Stomach (tissue), 9 donors: Measurements from ENCODE around the gene TGIF2. TPM values are rescaled to one million over a fixed set of nuclear protein-coding genes. Genes with fewer than 3 reads are reported as not detected.

ENCODE experiments used
- DNase-seq, 2 donors: peaks; one replicate each; pipeline versions ENCODE4 v3.0.0 to v3.0.0-alpha.2; 2013 to 2019
- H3K27ac ChIP-seq, 5 donors: fragments of 200-600 bp in 4 of 5; sonication (generic) in 4 of 5; one replicate each; pipeline ENCODE4 v1.5.1; 2013 to 2019; ENCODE audit warnings: mild to moderate bottlenecking in 1 of 5, moderate library complexity in 1 of 5
- H3K27me3 ChIP-seq, 3 donors: fragments of 200-600 bp; sonication (generic); one replicate each; pipeline ENCODE4 v1.5.1; 2017 to 2019; ENCODE audit warnings: mixed run types in 1 of 3
- H3K36me3 ChIP-seq, 4 donors: fragments of 200-600 bp; sonication (generic); 1 replicate in 3 of 4; 2 replicates in 1 of 4; pipeline ENCODE4 v1.5.1; 2016 to 2019
- H3K4me1 ChIP-seq, 4 donors: fragments of 200-600 bp; sonication (generic); one replicate each; pipeline ENCODE4 v1.5.1; 2016 to 2019
- H3K4me3 ChIP-seq, 4 donors: fragments of 200-600 bp; sonication (generic) in 3 of 4; one replicate each; pipeline ENCODE4 v1.5.1; 2016 to 2019; ENCODE audit warnings: mild to moderate bottlenecking in 1 of 4
- H3K9me3 ChIP-seq, 4 donors: fragments of 200-600 bp; sonication (generic); one replicate each; pipeline ENCODE4 v1.5.1; 2016 to 2019
- CTCF ChIP-seq, 7 experiments: fragments of 450-650 bp in 4 of 7; fragments of 200-600 bp in 3 of 7; sonication (generic) in 3 of 7; IDR thresholded peaks; one replicate each; pipeline ENCODE4 v1.5.1; 2016 to 2019; ENCODE audit warnings: antibody characterized with exemption in 7 of 7, control low read depth in 2 of 7, mild to moderate bottlenecking in 1 of 7
- EP300 ChIP-seq: sonication (generic); formaldehyde crosslinking; IDR thresholded peaks from one replicate; pipeline ENCODE4 v1.6.1; 2017; ENCODE audit warnings: antibody characterized with exemption
- POLR2A ChIP-seq, 4 donors: fragments of 450-650 bp; IDR thresholded peaks; one replicate each; pipeline ENCODE4 v1.6.1; 2016; ENCODE audit warnings: antibody characterized with exemption in 4 of 4, control low read depth in 2 of 4, mild to moderate bottlenecking in 1 of 4, moderate library complexity in 1 of 4
- POLR2AphosphoS5 ChIP-seq, 3 donors: sonication (generic); formaldehyde crosslinking; IDR thresholded peaks; one replicate each; pipeline ENCODE4 v1.6.1; 2016; ENCODE audit warnings: antibody characterized with exemption in 3 of 3
- WGBS, 5 donors: extraction: QIAGEN DNeasy Blood & Tissue Kit in 3 of 5; methylation state at CpG; one replicate each; pipeline versions ENCODE4 v1.1.5 to v1.1.7; 2013 to 2018; 5-methylcytosine and 5-hydroxymethylcytosine counted together
- intact Hi-C: fragments of 100-400 bp; cut with DNase I; formaldehyde crosslinking; loops from one replicate; pipeline ENCODE4 v1.15.1; 2023; ENCODE audit warnings: low total_unique reads
- polyA plus RNA-seq, 3 donors: library from polyadenylated mRNA; stranded (reverse); fragments of 200-250 nt; gene quantifications; one replicate each; pipeline ENCODE4 v1.2.3, GENCODE V29; 2013
- total RNA-seq, 5 donors: library from RNA; depleted of rRNA; stranded (reverse); fragments of >200 nt; gene quantifications; one replicate each; pipeline versions ENCODE4 v1.1.0 to v1.2.3, GENCODE V29; 2014 to 2016
- donor health status: healthy with polysubstance abuse.
- donor health status: Bipolar disorder and iron deficiency.
- donor health status: healthy.

The TGIF2 gene
- total and polyA plus RNA-seq, 8 donors: 4.6 to 24.6 (median 14.9) TPM; not detected in 1

GRCh38 chr20:36576081-36576445, 2.7 kb downstream of the TGIF2 start:
- intact Hi-C loops: no loop called here
- Histone ChIP-seq H3K27ac (peak overlapping the region in 2 of 5 donors; percentile 94 to 97), H3K4me3 (no peak overlapping the region), H3K27me3 (no peaks in the 10 kb centered on the region), H3K36me3 (peaks cover 12 to 26% (median 26%) of the 10 kb centered on the region in 4 donors), H3K4me1 (peaks cover 15 to 34% (median 31%) of the 10 kb centered on the region in 4 donors), H3K9me3 (no peaks in the 10 kb centered on the region)
- no peak for TF ChIP-seq CTCF (IDR thresholded peaks at IDR 0.05)
- TF ChIP-seq POLR2AphosphoS5 (IDR thresholded peaks at IDR 0.05): no peak
- no peak for TF ChIP-seq POLR2A (IDR thresholded peaks at IDR 0.05)
- TF ChIP-seq EP300: no peak
- DNase-seq: no peak
- WGBS, 5 donors: 26 to 79% (median 43%) methylated on average over 1 of the region's 1 CpG

- peaks cover 15 to 25% (median 19%) of the 10 kb centered on the region in 4 donors for H3K4me1 ChIP-seq
- WGBS, 5 donors: 96 to 98% (median 97%) methylated on average over 15 of the region's 15 CpGs
- peaks cover 15 to 51% (median 48%) of the 10 kb centered on the region in 4 donors for H3K36me3 ChIP-seq
- no peaks in the 10 kb centered on the region for H3K9me3 ChIP-seq
- no peak for DNase-seq
- H3K4me3 ChIP-seq: no peak overlapping the region
- intact Hi-C loops: no loop called here
- TF ChIP-seq POLR2A (IDR thresholded peaks at IDR 0.05) (no peak), CTCF (IDR thresholded peaks at IDR 0.05) (no peak), EP300 (no peak), POLR2AphosphoS5 (IDR thresholded peaks at IDR 0.05) (no peak)
- H3K27ac ChIP-seq: no peak overlapping the region
- no peaks in the 10 kb centered on the region for H3K27me3 ChIP-seq
Measured at GRCh38 chr20:36578356-36579041, 5.1 kb downstream of the TGIF2 start.

- 83 to 95% (median 88%) methylated on average over 2 of the region's 2 CpGs for WGBS, 5 donors
- Histone ChIP-seq H3K4me3 (no peak overlapping the region), H3K27ac (no peak overlapping the region), H3K9me3 (no peaks in the 10 kb centered on the region), H3K27me3 (no peaks in the 10 kb centered on the region), H3K36me3 (peaks cover 15 to 60% (median 48%) of the 10 kb centered on the region in 4 donors), H3K4me1 (peaks cover 9 to 16% (median 12%) of the 10 kb centered on the region in 4 donors)
- no peak for DNase-seq
- intact Hi-C loops: no loop called here
- no peak for TF ChIP-seq CTCF (IDR thresholded peaks at IDR 0.05)
- no peak for TF ChIP-seq POLR2A (IDR thresholded peaks at IDR 0.05)
- no peak for TF ChIP-seq POLR2AphosphoS5 (IDR thresholded peaks at IDR 0.05)
- no peak for TF ChIP-seq EP300
Measured at GRCh38 chr20:36579996-36580545, 6.7 kb downstream of the TGIF2 start.

DNA sequence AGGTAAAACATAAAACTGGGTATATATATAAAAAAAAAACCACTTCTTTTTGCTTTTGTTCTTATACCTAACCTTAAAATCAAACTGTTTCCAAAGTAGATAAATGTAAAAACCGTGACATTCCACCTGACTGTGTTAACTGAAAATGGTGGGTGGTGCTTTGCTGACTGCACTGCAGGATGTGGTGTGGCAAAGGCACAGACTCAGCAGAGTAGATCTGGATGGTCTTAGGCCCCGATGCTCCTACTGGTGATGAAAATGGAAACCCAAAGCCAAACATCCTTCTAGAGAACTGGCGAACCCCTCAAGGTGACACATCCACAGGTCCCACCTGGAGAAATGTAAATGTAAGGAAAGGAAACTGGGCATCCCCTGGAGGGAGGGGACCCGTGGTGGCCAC, 8.9 kb downstream of the TGIF2 start:
- Histone ChIP-seq H3K9me3 (no peaks in the 10 kb centered on the region), H3K4me3 (no peak overlapping the region), H3K4me1 (no peaks in the 10 kb centered on the region), H3K27ac (no peak overlapping the region), H3K27me3 (no peaks in the 10 kb centered on the region), H3K36me3 (peaks cover 15 to 71% (median 49%) of the 10 kb centered on the region in 4 donors)
- TF ChIP-seq EP300 (no peak), CTCF (IDR thresholded peaks at IDR 0.05) (no peak), POLR2AphosphoS5 (IDR thresholded peaks at IDR 0.05) (no peak), POLR2A (IDR thresholded peaks at IDR 0.05) (no peak)
- WGBS, 5 donors: 77 to 87% (median 84%) methylated on average over 4 of the region's 4 CpGs
- DNase-seq: no peak
- intact Hi-C loops: no loop called here
